Stimulated activated CD4-positive, alpha-beta T cell treated with anti-CD3 and anti-CD28 coated beads, Interleukin-1b, Interleukin-23, amount 100 ng/mL, for 1 hour (primary cell): ENCODE data around the gene CACNA1C.

Source experiments
- DNase-seq, 2 donors: peaks; one replicate each; pipeline ENCODE4 v3.0.0-alpha.2; 2020; ENCODE audit warnings: low read depth in 2 of 2

CACNA1C gene

DNA sequence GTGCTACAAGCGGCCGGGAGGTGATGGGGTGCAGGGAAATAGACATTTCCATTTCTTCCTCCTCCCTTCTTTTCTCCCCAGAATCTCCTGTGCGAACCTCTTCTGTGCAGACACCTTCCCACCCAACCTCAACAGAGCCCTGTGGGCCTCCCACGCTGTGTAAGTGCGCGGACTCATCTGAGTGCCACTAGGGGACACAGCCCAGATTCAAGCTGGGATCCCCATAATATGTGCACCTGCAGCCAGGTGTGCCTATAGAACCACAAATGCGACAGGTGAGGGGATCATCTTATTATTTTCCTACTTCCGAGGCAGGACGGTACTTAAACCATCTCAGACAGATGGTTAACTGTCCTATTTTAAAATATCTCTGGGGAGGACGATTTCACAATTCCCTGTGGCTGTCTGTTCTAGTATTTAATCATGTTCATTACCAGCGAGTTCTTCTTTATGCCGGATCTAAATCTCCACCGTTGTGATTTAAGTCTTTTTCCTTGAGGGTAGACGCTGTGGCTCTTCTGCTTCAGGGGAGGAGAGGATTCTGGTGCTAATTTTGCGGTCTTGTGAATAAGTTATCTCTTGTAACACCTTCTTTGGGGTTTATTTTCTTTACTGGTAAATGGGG lies 17.2 kb upstream of the CACNA1C start:
- no peak for DNase-seq

DNA sequence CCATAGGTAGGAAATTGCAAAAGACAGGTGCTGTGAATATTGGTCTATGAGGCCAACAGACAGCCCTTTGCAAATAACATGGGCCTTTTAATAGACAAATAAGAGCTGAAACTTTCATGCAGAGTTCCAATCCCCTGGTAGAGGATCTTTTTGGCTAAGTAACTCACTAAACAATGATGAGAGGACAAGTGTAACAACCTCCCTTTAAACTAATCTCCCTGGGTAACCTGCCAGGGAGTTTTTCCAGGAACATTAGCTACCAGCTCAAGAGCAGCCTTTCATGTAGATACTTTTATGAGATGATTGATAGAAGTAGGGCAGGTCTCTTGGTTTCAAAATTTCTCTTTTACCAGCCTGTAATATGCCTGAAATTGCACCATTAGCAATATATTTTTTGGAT lies 13.8 kb upstream of the CACNA1C start:
- DNase-seq = no peak

DNA sequence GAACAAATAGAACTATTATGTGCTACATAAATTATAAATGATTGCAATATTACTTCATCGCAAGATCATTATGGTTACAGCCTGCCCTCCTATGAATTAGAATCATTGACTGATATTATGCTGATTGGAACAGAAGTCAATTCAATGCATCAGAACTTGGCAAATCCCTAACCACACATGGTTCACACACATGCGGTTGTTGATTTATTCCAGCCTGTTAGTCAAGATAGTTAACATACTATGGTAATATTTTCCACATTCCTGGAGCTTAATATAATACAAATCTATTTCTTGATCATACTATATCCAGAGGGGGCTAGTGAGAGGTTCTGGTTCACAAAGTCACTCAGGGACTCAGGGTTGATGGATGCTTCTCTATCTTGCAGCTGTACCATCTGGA lies 9.7 kb upstream of the CACNA1C start:
- no peak for DNase-seq

DNA sequence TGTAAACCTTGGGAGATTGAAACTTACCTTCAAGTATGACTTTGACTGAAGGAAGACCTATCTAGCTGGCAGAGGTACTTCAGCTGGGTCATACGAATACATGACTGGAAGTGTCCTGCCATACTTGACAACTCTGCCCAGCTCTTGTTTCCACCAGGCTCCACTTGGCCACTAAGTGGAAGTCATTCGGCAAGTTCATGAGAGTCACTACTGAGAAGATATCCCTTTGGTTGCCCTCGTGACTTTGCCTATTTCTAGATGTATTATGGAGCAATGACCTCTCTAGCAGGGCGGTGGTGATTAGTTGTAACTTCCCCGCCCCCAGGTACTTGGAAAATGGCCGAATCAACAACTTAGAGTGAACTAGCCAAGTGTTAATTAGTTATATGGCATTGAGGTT lies 8.6 kb upstream of the CACNA1C start:
- no peak for DNase-seq

DNA sequence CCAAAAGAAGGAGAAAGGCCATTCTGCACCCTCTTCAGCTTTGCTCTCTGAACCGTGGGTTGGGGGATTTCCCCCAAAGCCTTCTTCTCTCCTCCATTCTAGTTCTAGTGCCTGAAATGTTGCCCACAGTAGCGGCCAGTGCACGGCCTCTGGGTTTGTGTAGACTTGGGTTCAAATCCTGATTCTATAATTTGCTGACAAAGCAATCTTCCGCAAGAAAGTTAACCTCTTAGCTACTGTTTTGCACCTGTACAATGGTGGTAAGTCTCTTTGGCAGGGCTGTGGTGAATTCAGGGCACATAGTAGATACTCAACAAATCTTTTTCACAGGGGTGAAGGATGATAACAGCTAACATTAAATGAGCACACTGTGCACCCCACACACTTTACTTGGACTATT lies 5.8 kb upstream of the CACNA1C start:
- DNase-seq = no peak

DNA sequence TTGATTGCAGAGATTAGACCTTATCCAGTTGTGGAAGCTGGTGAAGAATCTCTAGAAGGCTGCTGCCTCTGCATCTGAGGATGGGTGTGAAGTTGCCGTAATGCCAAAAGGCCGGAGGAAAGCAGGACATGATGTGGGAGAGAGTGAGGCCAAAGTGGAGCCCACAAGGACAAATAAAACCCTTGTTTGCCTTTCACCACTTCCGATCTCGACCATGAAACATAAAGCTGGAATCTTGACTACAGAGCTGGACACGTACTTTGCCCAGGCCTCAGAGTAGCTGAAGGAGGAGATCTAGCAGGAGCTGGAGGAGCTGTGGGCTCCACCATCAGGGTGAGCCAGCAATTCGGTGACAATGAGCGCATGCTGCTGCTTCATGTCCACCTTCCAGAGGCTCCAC lies 5.0 kb upstream of the CACNA1C start:
- DNase-seq = no peak

DNA sequence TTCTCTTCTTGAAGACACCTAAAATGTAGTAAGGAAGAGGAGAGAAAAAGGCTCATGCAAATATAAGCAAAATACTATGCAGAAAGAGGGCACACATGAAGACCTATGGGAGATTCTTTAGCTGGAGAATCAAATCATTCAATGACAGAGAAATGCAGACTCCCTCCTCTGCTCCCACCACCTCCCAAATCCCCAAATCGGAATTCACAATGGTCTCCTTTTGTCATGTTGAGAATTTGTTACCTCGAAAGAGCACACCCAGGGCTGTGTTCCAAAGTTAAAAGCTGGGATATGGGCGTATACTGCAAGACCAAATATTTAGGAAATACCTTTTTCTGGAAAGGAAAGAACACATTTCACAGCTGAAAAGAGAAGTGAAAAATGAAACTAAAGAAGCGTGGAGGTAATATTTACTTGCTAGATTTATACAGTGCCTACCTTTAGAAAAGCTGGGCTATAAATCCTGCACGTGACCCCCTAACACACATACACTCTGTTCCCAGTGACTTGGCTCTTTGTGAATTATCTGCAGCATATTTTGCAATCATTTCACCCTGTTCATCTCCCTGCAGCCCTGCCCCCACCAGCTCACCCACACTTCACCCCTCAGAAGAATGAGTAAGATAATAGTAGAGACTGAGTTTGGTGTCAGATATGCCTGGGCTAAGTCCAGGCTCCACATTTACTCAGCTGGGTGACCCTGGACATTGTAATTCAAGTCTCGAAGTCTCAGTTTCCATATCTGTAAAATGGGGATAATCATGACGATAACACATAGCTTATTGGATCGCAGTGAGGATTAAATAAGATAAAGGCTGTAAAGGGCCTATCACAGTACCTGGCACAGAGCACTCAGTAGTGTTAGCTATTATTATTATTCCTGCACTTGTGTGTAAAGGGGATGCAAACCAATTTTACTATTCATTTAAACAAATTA lies 2.9 kb upstream of the CACNA1C start:
- no peak for DNase-seq

DNA sequence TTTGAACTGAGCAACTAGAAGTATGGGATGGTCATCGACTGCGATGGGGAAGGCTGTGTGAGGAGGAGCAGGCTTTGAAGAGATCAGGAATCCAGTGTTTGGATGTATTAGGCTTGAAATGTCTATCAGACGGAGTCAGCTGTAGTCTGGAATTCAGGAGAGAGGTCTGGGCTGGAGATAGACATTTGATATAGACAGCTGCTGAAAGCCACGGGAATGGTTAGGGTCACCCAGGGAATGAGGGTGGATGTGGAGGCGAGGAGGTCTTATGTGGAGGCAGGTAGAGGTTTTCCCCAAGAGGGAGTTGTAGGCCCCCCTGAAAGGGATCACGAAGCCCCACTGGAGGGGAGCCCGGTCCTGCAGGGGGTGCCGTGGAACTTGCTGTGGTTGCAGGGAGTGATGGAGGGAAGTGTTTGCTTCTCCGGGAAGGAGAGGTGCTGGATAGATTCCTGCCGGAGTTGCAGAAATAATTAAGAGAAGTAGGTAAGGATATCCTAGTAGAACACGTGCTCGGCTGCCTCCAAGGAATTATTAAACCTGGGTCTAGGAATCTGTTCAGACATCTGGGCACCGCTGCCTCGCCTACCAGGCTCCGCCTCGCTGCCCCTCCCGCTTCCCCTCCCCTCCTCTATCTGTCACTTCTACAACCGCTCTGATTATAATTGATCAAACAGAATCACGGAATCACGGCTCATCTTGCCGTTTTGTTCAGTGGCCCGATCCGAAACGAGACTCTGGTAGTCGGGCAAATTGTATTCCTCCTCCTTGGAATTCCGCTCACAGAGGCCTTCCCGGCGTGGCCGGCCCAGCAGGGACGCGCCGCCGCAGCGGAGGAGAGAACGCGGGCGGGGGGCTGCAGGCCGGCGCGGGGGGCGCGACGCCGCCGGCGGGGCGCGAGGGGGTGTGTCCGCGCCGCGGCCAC lies 826 bp upstream of the CACNA1C start:
- no peak for DNase-seq

DNA sequence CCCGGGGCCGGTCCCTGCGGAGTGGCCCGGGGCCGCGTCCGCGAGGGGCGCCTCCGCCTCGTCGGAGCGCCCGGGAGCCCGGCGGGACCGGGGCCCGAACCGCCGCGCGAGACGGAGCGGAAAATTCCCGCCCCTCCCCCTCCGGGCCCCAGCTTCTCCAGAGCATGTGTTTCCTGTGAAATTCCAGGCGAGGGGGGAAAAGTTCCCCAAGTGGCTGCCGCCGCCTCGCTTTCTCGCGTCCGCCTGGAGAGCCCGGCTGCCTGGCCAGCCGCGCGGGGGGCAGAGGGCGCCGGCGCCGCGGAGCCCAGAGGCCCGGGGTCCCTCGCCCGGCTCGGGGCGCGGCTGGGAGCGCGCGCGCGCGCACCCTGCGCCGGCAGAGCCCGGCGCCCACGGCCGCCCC lies 904 bp downstream of the CACNA1C start:
- DNase-seq = no peak

DNA sequence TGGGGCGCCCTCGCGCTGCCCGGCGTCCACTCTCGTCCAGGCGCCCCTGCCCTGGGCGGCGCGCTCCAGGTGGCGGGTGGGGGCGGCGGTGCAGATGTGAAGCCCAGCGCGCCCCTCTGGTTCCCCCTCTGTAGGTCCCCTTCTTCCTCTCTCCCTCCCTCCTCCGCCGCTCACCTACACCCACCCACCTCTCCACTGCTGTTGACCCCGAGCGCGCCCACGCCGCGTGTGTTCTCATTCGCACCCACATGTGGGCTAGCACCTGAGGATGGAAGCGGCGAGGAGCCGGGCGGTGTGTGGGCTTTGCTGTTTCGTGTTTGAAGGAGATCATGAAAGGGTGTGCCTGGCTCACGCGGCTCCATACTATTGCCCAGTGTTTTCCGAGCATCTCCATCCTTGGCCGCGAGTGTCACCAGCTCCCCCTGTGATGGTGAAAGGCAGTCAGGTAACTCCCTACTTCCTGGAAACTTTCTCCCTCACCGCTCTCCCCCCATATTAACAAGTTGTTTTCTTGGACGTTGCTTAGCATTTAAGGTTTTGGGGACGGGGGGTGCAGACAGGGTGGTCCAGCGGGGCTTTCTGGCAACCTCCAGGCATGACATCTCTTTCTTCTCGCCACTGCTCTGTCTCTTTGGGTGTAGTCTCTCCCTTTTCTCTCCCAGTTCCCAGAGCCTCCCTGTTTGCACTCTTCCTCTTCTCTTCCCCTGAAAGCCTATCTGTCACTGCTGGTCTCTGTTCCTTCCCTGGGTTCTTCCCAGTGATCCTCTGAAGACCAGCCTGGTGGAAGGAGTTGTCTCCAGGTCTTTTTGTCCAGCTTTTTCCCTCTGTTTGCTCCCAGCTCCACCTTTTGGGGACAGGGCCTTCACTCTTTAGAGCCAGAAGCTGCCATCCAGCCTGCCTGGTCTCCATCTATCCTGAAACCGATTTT lies 1.6 kb downstream of the CACNA1C start:
- DNase-seq = no peak

DNA sequence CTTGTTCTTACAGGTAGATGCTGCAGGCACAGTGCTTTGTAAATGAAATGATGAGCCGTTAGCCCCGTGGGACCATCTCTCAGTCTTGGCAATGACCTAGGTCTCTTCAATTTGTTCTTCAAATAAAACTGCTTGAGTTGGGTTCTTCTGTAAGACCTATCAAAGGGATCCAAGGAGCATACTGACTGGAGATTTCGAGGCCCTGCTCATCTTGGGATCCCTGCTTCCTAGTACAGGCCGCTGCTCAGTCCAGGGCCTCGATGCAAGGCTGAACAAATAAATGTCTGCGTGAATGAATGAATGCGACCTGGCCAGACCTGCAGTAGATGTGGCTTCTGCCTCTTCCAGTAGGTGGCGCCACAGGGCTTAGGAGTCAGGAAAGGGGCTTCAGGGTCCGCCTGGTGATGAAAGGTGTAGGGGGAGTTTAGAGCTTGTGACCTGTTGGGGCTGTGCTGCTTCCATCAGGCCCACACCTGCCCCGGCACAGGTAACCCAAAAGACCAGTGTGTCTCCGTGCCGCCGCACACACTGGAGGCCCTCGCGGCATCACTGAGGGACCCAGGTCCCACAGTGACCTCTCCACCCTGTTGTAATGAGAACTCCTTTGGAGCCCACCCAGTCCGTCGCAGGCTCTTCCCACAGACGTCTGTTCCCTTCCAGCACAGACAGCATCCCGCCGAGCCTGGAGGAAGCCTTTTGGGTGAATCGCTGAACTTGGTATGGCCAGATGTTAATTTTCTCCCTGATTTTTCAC lies 4.4 kb downstream of the CACNA1C start:
- no peak for DNase-seq

DNA sequence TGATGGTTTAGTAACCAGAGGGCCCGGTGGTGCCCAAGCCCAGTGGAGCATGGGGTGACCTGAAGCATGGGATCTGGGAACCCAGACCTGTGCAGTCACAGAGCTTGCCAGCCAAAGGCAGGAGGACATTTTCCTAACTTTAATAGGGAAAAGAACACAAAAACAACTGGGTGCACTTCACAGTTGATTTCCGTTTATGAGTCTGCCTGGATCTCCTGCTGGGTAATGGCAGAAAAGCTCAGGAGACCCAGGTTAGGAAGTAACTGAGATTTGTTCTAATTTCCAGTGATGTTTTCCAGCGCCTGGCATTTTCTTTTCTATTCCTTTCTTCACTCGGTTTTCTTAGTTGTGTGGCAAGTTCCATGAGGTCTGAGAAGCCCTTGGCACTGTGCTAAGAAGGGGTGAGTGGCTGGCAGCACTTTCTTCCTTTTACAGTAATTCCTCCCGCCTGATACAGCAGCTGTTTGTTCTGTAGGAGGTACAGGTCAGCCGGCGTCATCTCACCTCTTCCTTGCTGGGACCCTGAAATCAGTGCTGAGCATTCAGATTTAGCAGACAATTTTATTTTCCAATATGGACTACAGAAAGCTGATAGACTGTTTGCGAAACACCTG lies 5.1 kb downstream of the CACNA1C start:
- no peak for DNase-seq

DNA sequence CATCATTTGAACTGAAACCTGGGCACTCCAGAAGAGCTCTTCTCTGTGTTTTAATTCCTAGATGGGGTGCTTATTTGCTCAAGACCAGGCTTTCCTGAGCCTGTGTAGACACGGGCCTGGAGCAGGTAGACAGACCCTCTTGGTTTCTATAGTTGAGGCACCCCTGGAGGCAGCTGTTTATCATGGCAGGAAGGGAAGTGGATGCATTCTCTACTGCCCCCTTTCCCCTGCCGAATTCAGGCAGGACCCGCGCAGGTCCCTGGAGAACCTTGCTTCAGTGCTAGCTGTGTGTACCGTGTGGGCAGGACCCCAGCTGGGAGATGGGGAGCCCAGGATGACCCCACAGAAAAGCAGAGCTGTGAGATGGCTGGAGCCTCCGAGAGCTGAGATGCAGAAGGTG lies 6.0 kb downstream of the CACNA1C start:
- no peak for DNase-seq

DNA sequence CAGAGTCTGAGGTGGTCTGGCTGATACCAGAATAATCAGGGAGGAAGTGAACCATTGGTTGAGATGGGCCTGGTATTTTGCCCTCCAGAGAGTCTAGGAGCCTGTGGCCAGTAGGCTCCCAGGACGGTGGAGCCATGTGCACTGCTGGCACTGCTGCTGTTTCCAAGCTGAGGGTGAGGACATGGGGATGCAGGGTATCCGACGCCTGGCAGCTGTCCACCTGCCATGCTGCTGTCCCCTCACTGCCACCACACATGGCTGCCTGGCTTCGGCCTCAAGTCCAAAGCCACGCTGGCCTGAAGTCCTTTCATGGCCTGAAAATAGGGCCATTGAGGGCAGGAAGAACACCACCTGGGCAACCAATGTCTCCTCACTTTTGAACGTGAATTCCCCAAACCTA lies 8.6 kb downstream of the CACNA1C start:
- DNase-seq = no peak

DNA sequence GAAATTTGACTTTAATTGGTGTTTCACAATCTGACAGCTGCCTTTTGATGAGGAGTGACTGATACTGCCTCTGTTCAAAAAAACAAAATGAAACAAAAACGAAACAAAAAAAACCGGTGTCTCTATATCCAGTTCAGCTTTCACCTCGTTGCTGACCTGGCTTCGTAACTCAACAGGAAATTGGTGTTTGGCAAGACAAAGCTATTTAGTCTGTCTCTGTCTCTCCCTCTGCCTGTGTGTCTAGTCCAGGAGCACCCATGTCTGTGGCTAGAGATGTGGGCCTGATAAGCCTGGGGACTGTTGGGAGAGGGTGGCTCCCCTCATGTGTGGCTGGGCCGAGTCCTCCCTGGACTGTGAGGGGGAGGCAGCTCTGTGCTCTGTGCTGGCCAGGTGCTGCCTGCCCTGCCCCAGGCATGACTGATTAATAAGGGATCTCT lies 11.3 kb downstream of the CACNA1C start:
- DNase-seq = no peak

DNA sequence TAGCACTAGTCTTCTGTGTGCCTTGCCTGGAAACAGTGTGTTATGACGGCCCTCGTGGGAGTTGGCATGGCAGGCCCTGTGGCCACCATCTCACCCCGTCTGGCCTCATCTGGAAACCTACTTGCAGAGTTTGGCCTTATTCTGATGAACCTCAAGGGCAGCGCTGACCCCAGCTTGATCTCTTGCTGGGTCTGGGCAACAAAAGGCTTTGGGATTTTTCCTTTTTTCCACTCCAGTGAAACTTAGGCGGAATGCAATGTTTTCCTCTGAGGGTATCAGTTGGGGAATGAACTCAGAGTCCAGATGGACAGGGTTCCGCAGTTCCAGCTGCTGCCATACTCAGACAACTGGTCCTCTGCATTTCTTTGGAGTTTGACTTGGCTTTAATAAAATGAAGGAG lies 15.9 kb downstream of the CACNA1C start:
- DNase-seq = no peak

DNA sequence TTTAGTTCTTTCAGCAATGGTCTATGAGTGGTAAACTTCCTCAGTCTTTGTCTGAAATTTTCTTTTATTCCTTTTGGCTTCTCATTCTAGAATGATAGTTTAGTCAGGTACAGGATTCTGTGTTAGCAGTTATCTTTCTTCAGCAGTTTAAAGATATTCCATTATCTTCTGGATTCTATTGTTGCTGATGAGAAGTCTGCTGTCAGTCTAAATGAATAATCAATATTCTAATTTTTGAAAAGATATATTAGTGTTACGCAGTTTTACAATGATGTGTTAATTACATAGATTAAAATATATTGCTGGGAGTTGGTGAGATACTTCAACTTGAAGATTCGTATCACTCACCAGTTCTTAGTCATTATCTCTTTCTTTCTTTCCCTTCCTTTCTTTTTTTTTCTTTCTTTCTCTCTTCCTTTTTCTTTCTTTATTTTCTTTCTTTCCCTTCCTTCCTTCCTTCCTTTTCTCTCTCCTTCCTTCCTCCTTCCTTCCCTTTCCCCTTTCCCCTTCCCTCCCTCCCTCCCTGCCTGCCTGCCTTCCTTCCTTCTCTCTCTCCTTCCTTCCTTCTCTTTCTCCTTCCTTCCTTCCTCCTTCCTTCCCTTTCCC lies 17.8 kb downstream of the CACNA1C start:
- no peak for DNase-seq

DNA sequence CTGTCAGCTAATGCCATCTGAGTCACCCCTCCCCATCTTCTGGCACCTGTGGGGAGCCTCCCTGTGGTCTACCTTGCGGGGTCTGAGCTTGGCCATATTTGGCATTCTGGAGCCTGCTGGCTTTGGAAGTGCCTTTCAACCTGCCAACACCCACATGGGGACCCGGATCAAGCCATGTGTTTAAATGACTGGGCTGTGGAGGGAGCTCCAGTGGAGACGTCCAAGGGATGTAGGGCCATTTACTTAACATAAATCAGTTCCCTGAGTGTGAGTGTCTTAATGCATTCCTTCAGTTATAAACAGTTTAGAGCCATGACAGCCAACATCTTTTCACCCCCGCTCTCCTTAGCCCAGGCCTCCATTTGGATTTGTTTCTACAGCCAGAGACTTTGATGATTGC lies 22.0 kb downstream of the CACNA1C start:
- DNase-seq = no peak

DNA sequence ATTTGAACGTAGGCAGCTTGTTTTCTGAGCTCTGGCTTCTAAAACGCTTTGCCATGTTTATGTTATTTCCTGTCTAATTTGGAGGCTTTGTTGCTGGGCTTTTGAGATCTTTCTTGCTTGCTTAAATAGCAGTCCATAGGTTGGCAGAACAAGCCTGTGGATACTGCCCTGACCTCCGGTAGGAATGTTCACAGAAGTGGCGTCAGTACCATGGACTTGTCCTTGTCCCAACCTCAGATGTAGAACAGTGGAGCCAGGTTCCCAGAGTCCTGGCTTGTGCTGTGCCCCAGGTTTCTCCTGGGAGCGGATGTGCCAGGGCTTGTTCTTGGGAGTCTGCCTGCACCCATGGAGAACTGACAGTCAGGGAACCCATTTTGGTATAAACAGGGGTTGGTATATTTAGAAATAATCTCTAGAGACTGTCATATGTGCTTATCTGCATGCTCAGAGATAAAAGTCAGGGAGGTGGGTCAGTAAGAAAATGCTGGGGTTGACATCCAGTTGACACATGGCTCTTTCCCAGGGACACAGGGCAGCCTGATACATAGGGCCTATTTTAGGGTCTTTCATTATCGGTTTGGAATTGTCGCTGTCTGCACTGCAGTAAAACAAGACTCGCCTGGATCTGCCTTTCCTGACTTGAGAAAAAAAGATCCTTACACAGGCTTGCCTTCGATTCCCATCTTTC lies 22.9 kb downstream of the CACNA1C start:
- no peak for DNase-seq
